ENCODE data around the gene PRPS1.
"Not testable (repeated sequence)": the region's sequence is repeated elsewhere in the genome, so short reads cannot be mapped to it uniquely, and the experiment has no call there.

The PRPS1 gene

DNA sequence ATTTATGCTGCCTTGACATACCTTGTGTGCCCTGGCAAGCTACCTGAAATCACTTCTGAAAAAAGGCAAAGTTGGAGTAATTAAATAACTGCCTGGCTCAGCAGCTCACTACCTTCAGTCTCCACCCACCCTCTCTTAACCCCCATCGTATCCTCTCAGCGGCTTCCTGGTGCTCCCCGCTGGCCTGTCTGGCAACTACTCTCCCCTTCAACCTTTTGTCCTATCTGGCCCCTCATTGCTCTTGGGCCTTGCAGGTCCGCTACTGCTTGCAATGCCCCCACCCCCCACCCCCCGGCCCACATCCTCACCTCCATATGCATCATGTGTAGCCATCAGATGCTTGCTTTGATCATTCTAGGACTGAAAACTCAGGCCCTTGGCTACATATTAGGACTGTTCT, 34.5 kb downstream of the PRPS1 start:
- H3K4me3 ChIP-seq (ENCODE audit: low read depth, low read length), result no peak overlapping the region
- TF ChIP-seq, protein P1, sequence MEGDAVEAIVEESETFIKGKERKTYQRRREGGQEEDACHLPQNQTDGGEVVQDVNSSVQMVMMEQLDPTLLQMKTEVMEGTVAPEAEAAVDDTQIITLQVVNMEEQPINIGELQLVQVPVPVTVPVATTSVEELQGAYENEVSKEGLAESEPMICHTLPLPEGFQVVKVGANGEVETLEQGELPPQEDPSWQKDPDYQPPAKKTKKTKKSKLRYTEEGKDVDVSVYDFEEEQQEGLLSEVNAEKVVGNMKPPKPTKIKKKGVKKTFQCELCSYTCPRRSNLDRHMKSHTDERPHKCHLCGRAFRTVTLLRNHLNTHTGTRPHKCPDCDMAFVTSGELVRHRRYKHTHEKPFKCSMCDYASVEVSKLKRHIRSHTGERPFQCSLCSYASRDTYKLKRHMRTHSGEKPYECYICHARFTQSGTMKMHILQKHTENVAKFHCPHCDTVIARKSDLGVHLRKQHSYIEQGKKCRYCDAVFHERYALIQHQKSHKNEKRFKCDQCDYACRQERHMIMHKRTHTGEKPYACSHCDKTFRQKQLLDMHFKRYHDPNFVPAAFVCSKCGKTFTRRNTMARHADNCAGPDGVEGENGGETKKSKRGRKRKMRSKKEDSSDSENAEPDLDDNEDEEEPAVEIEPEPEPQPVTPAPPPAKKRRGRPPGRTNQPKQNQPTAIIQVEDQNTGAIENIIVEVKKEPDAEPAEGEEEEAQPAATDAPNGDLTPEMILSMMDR (IDR thresholded peaks at IDR 0.05; ENCODE audit: control insufficient read depth, extremely low read depth, insufficient read depth), result no peak
- DNase-seq (ENCODE audit: low read depth), result no peak

GRCh38 chrX:107666931-107667330, 38.6 kb downstream of the PRPS1 start:
- TF ChIP-seq, protein P1 (IDR thresholded peaks at IDR 0.05; ENCODE audit: control insufficient read depth, extremely low read depth, insufficient read depth), result no peak
- DNase-seq (ENCODE audit: low read depth), result no peak
- no peak overlapping the region for H3K4me3 ChIP-seq (ENCODE audit: low read depth, low read length)

DNA sequence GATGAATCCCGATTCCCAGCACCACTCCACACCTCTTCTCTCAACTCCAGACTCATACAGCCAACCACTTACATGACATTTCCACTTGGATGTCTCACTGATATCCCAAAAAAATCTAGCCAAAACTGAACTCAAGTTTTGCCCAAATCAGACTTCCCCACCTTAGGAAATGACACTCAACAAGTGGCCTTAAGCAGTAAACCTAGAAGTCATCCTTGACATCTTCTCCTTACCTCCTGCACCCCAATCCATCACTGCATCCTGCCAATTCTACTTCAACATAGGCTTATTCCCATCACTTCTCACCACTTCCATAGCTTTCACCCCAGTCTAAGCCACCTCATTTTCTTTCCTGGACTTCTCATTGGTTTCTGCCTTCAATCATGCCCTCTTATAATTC, 39.1 kb downstream of the PRPS1 start:
- DNase-seq (ENCODE audit: low read depth), result no peak
- H3K4me3 ChIP-seq (ENCODE audit: low read depth, low read length), result no peak overlapping the region
- TF ChIP-seq, protein P1 (IDR thresholded peaks at IDR 0.05; ENCODE audit: control insufficient read depth, extremely low read depth, insufficient read depth), result no peak

DNA sequence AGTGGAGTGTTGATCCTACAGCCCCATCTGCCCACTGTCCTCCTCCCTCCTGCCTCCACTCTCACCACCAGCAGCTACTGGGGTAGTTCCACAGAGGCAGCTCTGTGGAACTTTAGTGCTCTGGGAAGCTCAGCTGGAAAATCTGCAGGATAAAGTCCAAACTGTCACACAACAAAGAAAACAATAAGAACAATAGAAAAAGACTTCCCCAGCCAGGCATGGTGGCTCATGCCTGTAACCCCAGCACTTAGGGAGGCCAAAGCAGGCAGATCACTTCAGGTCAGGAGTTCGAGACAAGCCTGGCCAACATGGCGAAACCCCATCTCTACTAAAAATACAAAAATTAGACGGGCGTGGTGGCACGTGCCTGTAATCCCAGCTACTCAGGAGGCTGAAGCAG, 40.4 kb downstream of the PRPS1 start:
- not testable (repeated sequence) for H3K4me3 ChIP-seq (ENCODE audit: low read depth, low read length)

DNA sequence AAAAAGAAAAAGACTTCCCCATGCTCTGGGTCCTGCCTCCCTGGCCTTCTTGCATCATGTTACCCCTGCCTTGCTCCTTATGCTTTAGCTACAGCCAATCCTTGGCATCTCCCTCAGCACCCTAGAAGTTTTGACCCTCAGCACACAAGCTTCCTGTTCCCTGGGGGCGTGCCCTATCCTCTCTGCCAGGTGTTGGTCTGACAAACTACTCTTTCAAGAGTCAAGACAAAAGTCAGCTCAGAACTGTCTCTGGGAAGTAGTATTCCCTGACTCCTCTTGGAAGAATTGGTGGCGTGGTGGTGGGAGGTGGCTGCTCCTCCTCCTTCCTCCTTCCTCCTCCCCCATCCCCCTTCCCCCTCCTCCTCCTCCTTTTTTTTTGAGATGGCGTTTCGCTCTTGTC, 41.0 kb downstream of the PRPS1 start:
- H3K4me3 ChIP-seq (ENCODE audit: low read depth, low read length), result no peak overlapping the region
- TF ChIP-seq, protein P1 (IDR thresholded peaks at IDR 0.05; ENCODE audit: control insufficient read depth, extremely low read depth, insufficient read depth), result no peak
- DNase-seq (ENCODE audit: low read depth), result no peak

More for the DNA sequence above, 40.4 kb downstream of the PRPS1 start:
- not testable (repeated sequence) for DNase-seq (ENCODE audit: low read depth)

GRCh38 chrX:107669885-107670628, 41.7 kb downstream of the PRPS1 start:
- peak; percentile 91 for DNase-seq (ENCODE audit: low read depth)
- TF ChIP-seq, protein P1 (IDR thresholded peaks at IDR 0.05; ENCODE audit: control insufficient read depth, extremely low read depth, insufficient read depth), result no peak
- H3K4me3 ChIP-seq (ENCODE audit: low read depth, low read length), result no peak overlapping the region

DNA sequence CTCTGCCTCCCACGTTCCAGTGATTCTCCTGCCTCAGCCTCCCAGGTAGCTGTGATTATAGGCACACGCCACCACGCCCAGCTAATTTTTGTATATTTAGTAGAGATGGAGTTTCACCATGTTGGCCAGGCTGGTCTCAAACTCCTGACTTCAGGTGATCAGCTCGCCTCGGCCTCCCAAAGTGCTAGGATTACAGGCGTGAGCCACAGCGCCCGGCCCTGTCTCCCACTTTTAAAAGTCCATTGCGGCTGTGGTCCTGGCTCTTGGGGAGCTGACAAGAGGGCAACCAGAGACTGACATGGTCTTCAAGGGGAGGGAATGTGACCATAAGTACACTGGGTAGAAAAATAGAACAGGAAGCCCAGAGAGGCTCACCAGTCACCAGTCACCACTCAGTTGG, 42.9 kb downstream of the PRPS1 start:
- DNase-seq (ENCODE audit: low read depth); H3K4me3 ChIP-seq (ENCODE audit: low read depth, low read length): not testable (repeated sequence)

DNA sequence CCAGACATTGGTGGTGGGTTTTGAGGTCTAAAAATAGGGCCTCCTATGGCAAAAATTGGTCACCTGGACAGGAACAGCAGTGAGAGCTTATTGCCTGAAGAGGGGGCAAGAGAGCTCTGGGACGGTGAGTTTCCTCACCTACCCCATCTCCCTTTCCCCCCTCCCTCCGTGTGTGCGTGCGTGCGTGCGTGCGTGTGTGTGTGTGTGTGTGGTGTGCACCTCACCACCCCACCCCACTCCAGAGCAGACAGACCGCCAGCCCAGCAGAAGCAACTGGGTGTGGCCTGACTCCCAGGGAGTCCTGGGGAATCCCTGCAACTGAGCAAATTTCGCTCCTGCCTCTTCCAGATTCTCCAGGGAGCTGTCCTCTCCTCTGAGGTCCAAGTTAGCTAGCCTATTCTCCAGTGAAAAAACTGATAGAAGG, 44.7 kb downstream of the PRPS1 start:
- no peak for DNase-seq (ENCODE audit: low read depth)
- no peak overlapping the region for H3K4me3 ChIP-seq (ENCODE audit: low read depth, low read length)
- TF ChIP-seq, protein P1 (IDR thresholded peaks at IDR 0.05; ENCODE audit: control insufficient read depth, extremely low read depth, insufficient read depth), result peak; percentile 23; the same call in 1 of the 2 replicates
